Naive thymus-derived CD4-positive, alpha-beta T cell (primary cell): ENCODE data around the gene FRMD4A. TPM values are rescaled to one million over a fixed set of nuclear protein-coding genes. Genes with fewer than 3 reads are reported as not detected.
"Not testable (repeated sequence)": the region's sequence is repeated elsewhere in the genome, so short reads cannot be mapped to it uniquely, and the experiment has no call there.

Source experiments
- ATAC-seq: fragments of 150-1000 bp; cut with Tn5 transposase; 2 replicates; pipeline ENCODE4 v1.10.0; 2021; ENCODE audit warnings: mild to moderate bottlenecking, moderate library complexity
- CTCF ChIA-PET: fragments of 350-600 bp; sonication (Branson Sonifier 250); formaldehyde crosslinking; loops from one replicate; lab custom pipeline; 2021; ENCODE audit warnings: antibody characterized with exemption; lab: Charles Lee
- POLR2A ChIA-PET: fragments of 350-600 bp; sonication (Branson Sonifier 250); formaldehyde crosslinking; loops from one replicate; lab custom pipeline; 2021; ENCODE audit warnings: antibody characterized with exemption, inconsistent platforms; lab: Charles Lee
- DNase-seq, 9 donors: peaks; one replicate each; pipeline versions ENCODE4 v3.0.0 to v3.0.0-alpha.2; 2020 to 2022; ENCODE audit warnings: mixed read lengths in 1 of 9
- H3K27ac ChIP-seq: one replicate; pipeline ENCODE4 v1.7.0; 2013; ENCODE audit warnings: mild to moderate bottlenecking, low read depth, low read length, moderate library complexity
- H3K27me3 ChIP-seq, 2 donors: one replicate each; pipeline ENCODE4 v1.7.0; 2013; ENCODE audit warnings: low read length in 2 of 2, mild to moderate bottlenecking in 2 of 2, moderate library complexity in 2 of 2; ENCODE audit not compliant: control insufficient read depth in 2 of 2, insufficient read depth in 2 of 2
- H3K36me3 ChIP-seq, 3 experiments: 1 replicate in 2 of 3; 2 replicates in 1 of 3; pipeline ENCODE4 v1.7.0; 2013; ENCODE audit warnings: low read length in 3 of 3, mild to moderate bottlenecking in 3 of 3, moderate library complexity in 1 of 3; ENCODE audit not compliant: insufficient read depth in 3 of 3, control insufficient read depth in 2 of 3
- H3K4me1 ChIP-seq, 2 donors: one replicate each; pipeline ENCODE4 v1.7.0; 2013; ENCODE audit warnings: low read length in 2 of 2, mild to moderate bottlenecking in 2 of 2, moderate library complexity in 1 of 2; ENCODE audit not compliant: control insufficient read depth in 2 of 2, insufficient read depth in 2 of 2
- H3K4me3 ChIP-seq: 2 replicates; pipeline ENCODE4 v1.7.0; 2013; ENCODE audit warnings: mild to moderate bottlenecking, low read length
- H3K9me3 ChIP-seq, 3 experiments: 1 replicate in 2 of 3; 2 replicates in 1 of 3; pipeline ENCODE4 v1.7.0; 2013; ENCODE audit warnings: low read length in 3 of 3; ENCODE audit not compliant: control insufficient read depth in 2 of 3
- H3K27ac Mint-ChIP-seq, 9 donors: one replicate each; pipeline ENCODE4 v1.8.0; 2020 to 2022; ENCODE audit warnings: mixed read lengths in 9 of 9, mild to moderate bottlenecking in 8 of 9, moderate library complexity in 5 of 9, inconsistent platforms in 2 of 9
- H3K27me3 Mint-ChIP-seq, 5 donors: one replicate each; pipeline ENCODE4 v1.8.0; 2021 to 2022; ENCODE audit warnings: mixed read lengths in 5 of 5, mild to moderate bottlenecking in 1 of 5
- H3K36me3 Mint-ChIP-seq, 5 donors: one replicate each; pipeline ENCODE4 v1.8.0; 2020 to 2022; ENCODE audit warnings: mixed read lengths in 5 of 5, mild to moderate bottlenecking in 3 of 5, inconsistent platforms in 1 of 5
- H3K4me1 Mint-ChIP-seq, 7 donors: one replicate each; pipeline ENCODE4 v1.8.0; 2020 to 2022; ENCODE audit warnings: mixed read lengths in 7 of 7, mild to moderate bottlenecking in 3 of 7, inconsistent platforms in 1 of 7
- H3K4me3 Mint-ChIP-seq, 10 donors: one replicate each; pipeline ENCODE4 v1.8.0; 2020 to 2022; ENCODE audit warnings: mild to moderate bottlenecking in 10 of 10, mixed read lengths in 10 of 10, moderate library complexity in 6 of 10, inconsistent platforms in 2 of 10
- H3K9me3 Mint-ChIP-seq, 11 donors: one replicate each; pipeline ENCODE4 v1.8.0; 2020 to 2022; ENCODE audit warnings: mixed read lengths in 11 of 11, mild to moderate bottlenecking in 4 of 11, inconsistent platforms in 1 of 11, moderate library complexity in 1 of 11
- intact Hi-C, 2 donors: fragments of 100-400 bp; cut with micrococcal nuclease; formaldehyde crosslinking; loops; one replicate each; pipeline ENCODE4 v1.15.1; 2023
- polyA plus RNA-seq, 2 donors: library from polyadenylated mRNA; unstranded; fragments of 300-500 nt; fragmentation: Illumina TruSeq; gene quantifications; one replicate each; pipeline ENCODE4 v1.2.3, GENCODE V29; 2021
- total RNA-seq, 6 experiments: library from RNA in 5 of 6; stranded (reverse) in 5 of 6; gene quantifications; 1 replicate in 5 of 6; 2 replicates in 1 of 6; pipeline ENCODE4 v1.2.3 and lab custom pipeline; 2021 to 2026

The FRMD4A gene
- total and polyA plus RNA-seq, 7 experiments from 2014 or later: 0.10 to 3.1 (median 0.62) TPM

DNA sequence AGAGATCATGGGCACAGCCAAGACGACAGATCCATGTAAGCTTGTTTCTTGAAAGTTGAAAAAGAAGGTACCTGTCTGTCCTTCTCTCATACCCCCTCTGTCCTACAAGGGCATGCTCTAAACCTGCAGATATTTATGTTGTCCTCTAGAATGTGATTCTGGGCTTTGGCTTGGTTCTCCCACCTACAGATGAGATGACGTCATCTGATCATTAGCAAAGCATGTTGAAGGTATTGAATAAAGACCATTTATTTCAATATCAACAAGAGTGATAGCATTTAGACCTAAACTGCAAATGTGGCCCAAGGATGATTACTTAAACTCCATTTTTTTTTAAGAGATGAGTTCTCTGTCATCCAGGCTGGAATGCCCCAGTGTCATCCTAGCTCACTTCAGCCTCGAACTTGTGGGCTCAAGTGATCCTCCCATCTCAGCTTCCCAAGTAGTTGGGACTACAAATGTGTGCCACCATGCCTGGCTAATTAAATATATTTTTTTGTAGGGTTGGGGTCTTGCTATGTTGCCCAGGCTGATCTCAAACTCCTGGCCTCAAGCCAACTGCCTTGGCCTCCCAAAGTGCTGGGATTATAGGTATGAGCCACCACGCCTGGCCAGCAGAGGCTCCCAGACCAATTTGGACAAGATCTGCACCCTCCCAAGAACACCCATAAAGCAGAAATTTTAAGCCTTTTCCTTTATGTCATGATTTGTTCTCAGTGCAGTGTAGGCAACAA lies 559.8 kb downstream of the FRMD4A start:
- no peak overlapping the region for H3K27ac ChIP-seq
- no peaks in the 10 kb centered on the region for H3K4me1 ChIP-seq
- DNase-seq (no peak), ATAC-seq (no peak)
- Mint-ChIP-seq H3K4me3 (no peak overlapping the region), H3K4me1 (no peaks in the 10 kb centered on the region), H3K9me3 (no peaks in the 10 kb centered on the region), H3K27me3 (peaks cover 8 to 27% (median 19%) of the 10 kb centered on the region in 5 donors), H3K27ac (no peak overlapping the region), H3K36me3 (peaks cover 0 to 6% (median 0%) of the 10 kb centered on the region in 5 donors)
- ChIA-PET CTCF (interaction anchor here (0.6 kb wide), 1 partner anchor 1144 kb away, joined by 4 read pairs; no protein-coding TSS in a partner anchor), POLR2A (no interaction called here)
- intact Hi-C loops: no loop called here
- H3K4me3 ChIP-seq: no peak overlapping the region
- H3K9me3 ChIP-seq: no peaks in the 10 kb centered on the region
- H3K27me3 ChIP-seq: no peaks in the 10 kb centered on the region
- no peaks in the 10 kb centered on the region for H3K36me3 ChIP-seq

DNA sequence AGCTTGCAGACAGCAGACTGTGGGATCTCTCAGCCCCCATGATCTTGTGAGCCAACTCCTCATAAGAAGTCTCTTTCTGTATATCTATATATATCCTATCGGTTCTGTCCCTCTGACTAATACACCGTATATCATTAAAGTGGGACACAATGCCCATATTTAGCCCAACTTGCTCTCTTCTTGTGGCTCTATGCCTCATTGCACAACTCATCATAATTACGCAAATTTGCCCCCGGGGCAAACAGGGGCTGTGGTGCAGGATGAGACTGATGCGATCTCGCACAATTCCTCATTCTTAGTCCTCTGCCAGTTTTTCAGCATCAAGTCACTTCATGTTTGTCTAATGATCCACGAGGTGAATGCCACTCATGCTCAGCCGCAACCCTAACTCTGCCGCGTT lies 560.8 kb downstream of the FRMD4A start:
- H3K27me3 Mint-ChIP-seq: peaks cover 8 to 26% (median 19%) of the 10 kb centered on the region in 5 donors
- no peaks in the 10 kb centered on the region for H3K36me3 ChIP-seq
- no peak overlapping the region for H3K4me3 ChIP-seq
- no peak for DNase-seq
- H3K27ac ChIP-seq: no peak overlapping the region
- no peaks in the 10 kb centered on the region for H3K27me3 ChIP-seq
- no peaks in the 10 kb centered on the region for H3K9me3 ChIP-seq
- peaks cover 0 to 6% (median 0%) of the 10 kb centered on the region in 5 donors for H3K36me3 Mint-ChIP-seq
- ChIA-PET CTCF (no interaction called here), POLR2A (no interaction called here)
- peak overlapping the region in 2 of 9 donors; percentile 65 to 79 for H3K27ac Mint-ChIP-seq
- H3K4me1 ChIP-seq: no peaks in the 10 kb centered on the region
- no peak for ATAC-seq
- H3K4me3 Mint-ChIP-seq: no peak overlapping the region
- H3K9me3 Mint-ChIP-seq: no peaks in the 10 kb centered on the region
- H3K4me1 Mint-ChIP-seq: no peaks in the 10 kb centered on the region
- intact Hi-C loops: no loop called here

DNA sequence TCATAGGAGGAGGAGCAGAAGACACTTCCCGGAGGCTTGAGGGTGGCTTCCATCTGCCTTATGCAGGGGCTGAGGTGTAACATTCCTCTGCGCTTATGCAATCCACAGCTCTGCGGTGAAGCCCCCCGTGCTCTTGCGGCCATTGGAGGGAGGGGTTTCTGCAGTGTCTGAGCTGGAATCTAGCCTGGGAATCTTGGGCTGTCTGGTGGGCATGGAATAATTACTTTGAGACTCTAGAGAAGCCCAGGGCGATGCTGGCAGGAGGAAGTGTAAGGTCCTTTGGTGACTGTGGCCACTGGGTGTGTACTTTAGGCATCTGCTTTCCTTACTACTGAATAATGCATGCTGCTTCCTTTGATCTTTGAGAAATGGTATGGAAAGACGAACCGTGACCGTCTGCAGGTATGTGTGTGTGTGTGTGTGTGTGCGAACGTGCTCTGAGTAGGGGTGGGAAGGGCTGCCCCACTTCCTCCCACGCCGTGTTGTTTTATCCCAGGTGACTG lies 563.0 kb downstream of the FRMD4A start:
- Mint-ChIP-seq H3K27ac (no peak overlapping the region), H3K4me1 (no peaks in the 10 kb centered on the region), H3K9me3 (peaks cover 0 to 3% (median 0%) of the 10 kb centered on the region in 11 donors), H3K27me3 (peaks cover 0 to 17% (median 9%) of the 10 kb centered on the region in 5 donors), H3K4me3 (no peak overlapping the region), H3K36me3 (peaks cover 0 to 6% (median 0%) of the 10 kb centered on the region in 5 donors)
- H3K4me1 ChIP-seq: no peaks in the 10 kb centered on the region
- H3K36me3 ChIP-seq: no peaks in the 10 kb centered on the region
- intact Hi-C loops: no loop called here
- no peaks in the 10 kb centered on the region for H3K9me3 ChIP-seq
- ATAC-seq: no peak
- no peaks in the 10 kb centered on the region for H3K27me3 ChIP-seq
- no peak for DNase-seq
- H3K27ac ChIP-seq: no peak overlapping the region
- CTCF ChIA-PET: no interaction called here
- no peak overlapping the region for H3K4me3 ChIP-seq
- POLR2A ChIA-PET: no interaction called here

DNA sequence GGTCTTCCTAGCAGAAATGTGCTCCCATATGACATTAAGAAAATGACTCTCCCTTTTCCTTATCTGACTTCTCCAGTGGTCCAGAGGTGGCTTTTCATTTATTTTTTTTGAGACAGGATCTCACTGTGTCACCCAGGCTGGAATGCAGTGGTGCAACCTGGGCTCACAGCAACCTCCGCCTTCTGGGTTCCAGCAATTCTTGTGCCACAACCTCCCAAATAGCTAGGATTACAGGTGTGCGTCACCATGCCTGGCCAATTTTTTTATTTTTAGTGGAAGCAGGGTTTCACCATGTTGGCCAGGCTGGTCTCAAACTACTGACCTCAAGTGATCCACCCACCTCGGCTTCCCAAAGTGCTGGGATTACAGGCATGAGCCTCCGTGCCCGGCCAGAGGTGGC lies 563.6 kb downstream of the FRMD4A start:
- H3K27me3 ChIP-seq, H3K4me1 ChIP-seq, H3K4me1 Mint-ChIP-seq, H3K9me3 Mint-ChIP-seq, H3K9me3 ChIP-seq, H3K4me3 ChIP-seq, H3K36me3 Mint-ChIP-seq, ATAC-seq, POLR2A ChIA-PET, intact Hi-C loops, H3K27ac ChIP-seq, H3K27ac Mint-ChIP-seq, CTCF ChIA-PET, H3K4me3 Mint-ChIP-seq, H3K36me3 ChIP-seq, DNase-seq: not testable (repeated sequence)
- H3K27me3 Mint-ChIP-seq: peaks cover 0 to 14% (median 9%) of the 10 kb centered on the region in 5 donors

DNA sequence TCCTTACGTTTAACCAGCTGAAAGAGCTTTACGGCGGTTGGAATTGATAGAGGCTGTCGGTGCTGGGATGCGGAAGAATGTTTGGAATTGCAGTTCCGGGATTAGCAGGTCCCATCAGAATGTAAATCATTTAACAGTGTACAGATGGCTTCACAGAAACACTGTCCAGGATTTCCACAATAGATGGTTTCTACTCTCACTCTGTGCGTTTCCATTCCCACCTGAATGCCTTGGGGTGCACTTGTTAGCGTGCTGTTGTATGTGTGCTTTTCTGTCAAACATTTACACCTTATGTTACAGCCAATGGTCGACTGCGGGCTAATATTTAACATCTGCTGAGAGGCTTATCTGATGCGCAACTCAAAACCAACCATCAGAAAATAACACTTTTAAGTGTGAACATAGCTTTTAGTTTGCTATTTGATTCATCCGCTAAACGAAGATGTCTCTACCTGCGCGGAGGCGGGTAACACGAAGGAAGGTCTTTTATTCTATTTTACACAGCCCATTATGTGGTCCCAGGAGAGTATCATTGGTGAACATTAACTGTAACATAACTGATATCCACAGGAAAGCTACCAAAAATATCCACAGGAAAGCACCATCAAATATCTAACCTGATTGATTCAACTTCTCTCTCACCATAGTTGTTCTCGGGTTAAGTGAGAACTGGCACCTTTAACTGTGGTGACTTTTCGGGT lies 564.9 kb downstream of the FRMD4A start:
- ATAC-seq: no peak
- Histone ChIP-seq H3K36me3 (no peaks in the 10 kb centered on the region), H3K27ac (no peak overlapping the region), H3K9me3 (no peaks in the 10 kb centered on the region), H3K4me3 (no peak overlapping the region), H3K27me3 (no peaks in the 10 kb centered on the region), H3K4me1 (no peaks in the 10 kb centered on the region)
- peaks cover 0 to 14% (median 9%) of the 10 kb centered on the region in 5 donors for H3K27me3 Mint-ChIP-seq
- H3K4me1 Mint-ChIP-seq: no peaks in the 10 kb centered on the region
- intact Hi-C loops: no loop called here
- POLR2A ChIA-PET: interaction anchor here (0.5 kb wide), 1 partner anchor 11 kb away, joined by 3 read pairs; no protein-coding TSS in a partner anchor
- peaks cover 0 to 3% (median 0%) of the 10 kb centered on the region in 11 donors for H3K9me3 Mint-ChIP-seq
- no peak overlapping the region for H3K4me3 Mint-ChIP-seq
- DNase-seq: no peak
- peaks cover 0 to 6% (median 0%) of the 10 kb centered on the region in 5 donors for H3K36me3 Mint-ChIP-seq
- CTCF ChIA-PET: interaction anchor here (1.3 kb wide), 1 partner anchor 10 kb away, joined by 3 read pairs; no protein-coding TSS in a partner anchor
- H3K27ac Mint-ChIP-seq: no peak overlapping the region

DNA sequence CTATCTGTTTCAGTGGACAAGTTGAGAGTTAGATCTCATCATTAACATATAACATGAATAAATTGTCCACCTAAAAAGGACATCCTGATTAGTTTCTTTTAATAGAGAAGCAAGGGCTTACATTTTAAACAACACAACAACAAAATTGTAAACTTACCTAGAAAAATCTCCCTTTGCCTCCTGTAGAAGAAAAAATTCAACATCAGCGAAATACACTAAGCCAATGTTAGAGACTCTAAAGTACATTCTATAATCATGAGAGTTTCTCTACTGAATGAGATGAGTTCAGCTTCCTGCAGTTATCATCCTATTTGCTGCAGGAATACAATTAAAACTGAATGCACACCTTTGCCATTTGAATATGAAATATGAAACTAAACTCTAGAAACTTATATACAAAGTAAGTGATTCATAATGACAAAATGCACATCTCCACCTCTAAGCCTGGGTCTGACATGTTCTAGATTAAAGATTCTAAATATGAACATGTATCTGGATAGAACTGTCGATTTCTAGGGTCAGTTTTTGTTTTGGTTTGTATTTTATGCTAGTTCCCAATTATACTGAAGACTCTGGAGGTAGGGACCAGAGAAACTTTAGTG lies 569.1 kb downstream of the FRMD4A start:
- no peaks in the 10 kb centered on the region for H3K4me1 ChIP-seq
- Mint-ChIP-seq H3K4me3 (no peak overlapping the region), H3K36me3 (no peaks in the 10 kb centered on the region), H3K9me3 (peaks cover 0 to 4% (median 0%) of the 10 kb centered on the region in 11 donors), H3K27ac (no peak overlapping the region), H3K4me1 (peaks cover 5 to 9% (median 6%) of the 10 kb centered on the region in 7 donors), H3K27me3 (peaks cover 0 to 5% (median 0%) of the 10 kb centered on the region in 5 donors)
- no peak overlapping the region for H3K4me3 ChIP-seq
- DNase-seq: no peak
- H3K27me3 ChIP-seq: no peaks in the 10 kb centered on the region
- ATAC-seq: no peak
- ChIA-PET POLR2A (no interaction called here), CTCF (no interaction called here)
- no peaks in the 10 kb centered on the region for H3K36me3 ChIP-seq
- no peaks in the 10 kb centered on the region for H3K9me3 ChIP-seq
- intact Hi-C loops: no loop called here
- H3K27ac ChIP-seq: no peak overlapping the region
